A204.1 (cell line): ENCODE data around the gene STX8.

Experiments
- FAIRE-seq: peaks from 2 replicates; lab custom pipeline; 2012; peaks lifted over from hg19 to GRCh38; lab: Jason Lieb, UNC

The STX8 gene

DNA sequence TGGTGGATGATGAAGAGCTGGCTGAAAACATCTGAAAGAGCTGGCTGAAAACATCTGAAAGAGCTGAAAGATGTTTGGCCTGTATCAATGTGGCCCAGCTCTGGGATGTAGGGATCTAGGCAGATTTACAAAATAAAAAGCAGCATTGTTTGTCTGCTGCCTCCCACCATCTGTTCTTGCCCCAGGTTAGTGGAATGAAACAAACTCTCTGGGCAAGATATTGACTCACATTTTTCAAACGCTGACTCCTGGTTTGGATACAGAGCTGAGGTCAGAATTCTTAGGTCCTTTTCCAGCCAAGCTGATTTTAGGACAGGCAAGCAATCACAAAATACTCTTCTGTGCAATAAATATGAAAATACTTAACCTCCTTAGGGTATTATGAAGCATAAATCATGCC, 139.0 kb downstream of the STX8 start:
- FAIRE-seq = no peak

DNA sequence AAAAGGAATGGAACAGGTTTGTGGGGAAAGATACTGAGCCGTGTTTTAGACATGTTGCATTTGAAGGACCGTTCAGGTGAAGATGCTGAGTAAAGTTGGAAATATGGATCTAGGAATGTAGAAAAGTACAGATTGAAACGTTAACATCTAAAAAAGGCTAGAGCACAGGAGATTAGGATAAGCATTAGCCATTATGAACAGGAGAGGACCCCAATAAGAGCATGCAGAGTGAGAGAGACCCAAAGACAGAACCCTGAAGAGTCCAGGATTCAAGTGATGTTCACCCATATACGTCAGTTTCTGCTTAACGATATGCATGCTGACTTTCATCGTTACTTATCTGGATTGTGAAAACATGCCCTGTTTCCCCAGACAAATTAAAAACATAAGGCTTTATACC, 140.5 kb downstream of the STX8 start:
- FAIRE-seq = no peak

DNA sequence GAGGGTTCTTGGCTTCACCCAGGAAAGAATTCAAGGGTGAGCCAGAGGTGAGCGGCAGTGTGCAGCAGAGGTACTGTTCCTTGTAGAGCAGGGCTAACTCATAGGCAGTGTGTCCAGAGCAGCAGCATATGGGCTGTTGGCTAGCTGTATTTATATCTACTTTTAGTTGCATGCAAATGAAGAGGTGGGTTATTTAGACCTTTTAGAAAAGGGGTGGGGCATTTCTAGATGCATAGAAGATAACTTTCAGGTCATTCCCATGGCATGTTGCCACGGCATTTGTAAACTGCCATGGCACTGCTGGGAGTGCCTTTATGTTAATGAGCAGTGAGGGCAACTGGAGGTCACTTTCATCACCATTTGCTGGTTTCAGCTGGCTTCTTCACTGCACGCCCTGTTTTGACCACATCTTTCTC, 141.0 kb downstream of the STX8 start:
- FAIRE-seq = no peak

DNA sequence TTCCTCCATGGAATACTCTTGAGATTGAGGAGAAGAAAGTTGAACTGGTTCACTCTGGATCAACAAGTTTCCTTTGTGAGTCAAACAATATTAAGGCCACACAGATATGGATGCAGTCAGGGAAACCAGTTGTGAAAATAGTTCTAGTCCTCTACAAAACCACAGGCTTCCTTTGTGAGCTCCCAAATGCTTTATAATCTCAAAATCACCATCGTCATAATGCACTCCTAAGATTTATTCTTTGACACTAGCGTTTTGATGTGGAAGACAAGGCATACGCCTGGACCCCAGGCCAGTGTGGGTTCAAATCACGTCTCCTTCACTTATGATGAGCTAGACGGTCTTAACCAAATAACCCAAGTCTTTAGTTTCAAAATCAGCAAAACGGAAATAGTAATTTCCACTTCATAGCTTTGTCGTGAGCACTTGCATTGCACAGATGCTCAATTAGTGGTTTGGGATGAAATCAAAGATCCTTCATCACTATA, 142.6 kb downstream of the STX8 start:
- no peak for FAIRE-seq

DNA sequence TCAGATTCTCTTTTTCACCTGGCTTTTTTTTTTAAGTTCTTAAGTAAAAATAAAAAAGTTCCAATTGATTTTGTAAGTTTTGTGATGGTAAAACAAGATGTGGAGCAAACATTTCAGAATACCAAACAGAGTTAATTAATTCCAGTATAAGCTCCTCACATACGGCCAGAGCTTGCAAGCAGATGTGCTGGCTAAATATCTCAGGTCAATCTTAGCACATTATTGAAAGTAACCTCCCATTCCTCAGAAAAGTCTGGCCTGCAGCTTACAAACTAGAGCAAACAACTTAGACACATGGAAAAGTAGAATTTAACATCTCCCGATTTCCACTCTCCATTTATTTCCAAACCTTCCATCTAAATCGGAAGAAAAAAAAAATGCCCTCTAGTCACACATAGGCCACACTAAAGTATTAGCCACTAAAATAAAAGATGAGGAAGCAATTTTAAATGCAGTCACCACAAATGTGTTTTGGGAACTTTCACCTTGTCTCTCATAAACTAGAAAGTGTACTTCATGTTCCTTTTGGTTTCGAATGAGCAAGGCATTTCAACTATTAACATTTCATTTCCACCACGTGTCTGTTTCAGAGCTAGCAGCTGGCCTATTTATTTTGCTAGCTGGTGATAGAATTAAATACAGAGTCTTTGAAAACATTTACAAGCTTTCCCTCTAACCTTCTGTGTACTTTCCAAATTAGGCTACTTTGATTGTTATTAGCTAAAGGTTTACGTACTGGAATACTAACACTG, 143.3 kb downstream of the STX8 start:
- FAIRE-seq = no peak

DNA sequence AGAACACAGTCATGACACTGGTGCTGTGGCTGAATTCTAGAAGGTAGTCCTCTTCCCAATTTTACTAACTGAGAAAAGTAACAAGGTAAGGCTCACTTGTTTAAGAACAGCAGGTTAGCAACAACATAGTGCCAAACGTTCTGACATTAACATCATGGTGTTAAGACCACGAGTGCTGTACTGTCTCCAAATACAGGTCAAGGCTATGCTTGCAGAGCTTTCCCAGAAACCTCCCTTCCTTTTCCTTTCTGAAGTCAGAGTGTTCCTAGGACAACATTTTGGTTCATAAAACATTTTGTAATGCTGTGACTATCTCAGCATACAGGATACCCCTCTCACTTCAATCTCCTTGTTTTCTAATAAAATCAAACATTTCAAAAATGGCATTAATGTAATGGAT, 144.0 kb downstream of the STX8 start:
- FAIRE-seq = no peak

DNA sequence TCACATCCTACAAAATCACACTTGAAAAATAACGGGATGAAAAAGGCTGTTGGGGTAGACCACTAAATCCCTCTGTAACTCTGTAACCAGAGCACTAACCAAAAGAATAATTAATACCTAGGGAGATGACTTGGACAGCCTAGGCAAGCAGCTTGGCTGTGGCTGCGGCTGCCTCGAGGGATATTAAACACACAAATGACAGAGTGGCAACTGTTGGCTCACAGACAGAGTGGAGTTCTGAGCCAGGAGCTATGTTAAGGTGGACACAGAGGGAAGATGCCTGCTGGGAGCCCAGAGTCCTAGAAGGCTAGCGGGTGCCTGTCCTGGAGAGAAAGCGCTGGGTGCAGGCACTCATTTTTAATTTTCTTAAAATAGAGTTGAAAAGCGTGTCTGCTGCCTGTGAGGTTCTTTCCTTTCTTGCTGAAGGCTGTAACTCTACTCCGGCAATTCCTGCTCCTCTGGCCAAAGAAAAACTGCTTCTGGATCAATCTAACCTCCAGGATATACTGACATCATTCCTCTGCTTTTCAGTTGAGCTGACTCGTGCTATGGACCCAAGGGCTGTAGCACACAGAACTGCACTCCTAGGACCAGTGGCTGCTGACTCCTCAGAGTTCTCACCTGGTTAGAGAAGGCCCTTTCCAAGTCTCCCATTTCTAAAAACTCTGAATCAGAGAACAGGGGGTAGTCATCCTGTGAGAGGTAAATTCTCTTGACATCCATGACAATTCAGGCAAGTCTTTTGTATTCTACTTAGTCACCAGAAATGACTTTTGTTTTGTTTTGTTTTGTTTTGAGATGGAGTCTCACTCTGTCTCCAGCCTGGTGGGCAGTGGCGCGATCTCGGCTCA, 147.9 kb downstream of the STX8 start:
- FAIRE-seq = no peak

DNA sequence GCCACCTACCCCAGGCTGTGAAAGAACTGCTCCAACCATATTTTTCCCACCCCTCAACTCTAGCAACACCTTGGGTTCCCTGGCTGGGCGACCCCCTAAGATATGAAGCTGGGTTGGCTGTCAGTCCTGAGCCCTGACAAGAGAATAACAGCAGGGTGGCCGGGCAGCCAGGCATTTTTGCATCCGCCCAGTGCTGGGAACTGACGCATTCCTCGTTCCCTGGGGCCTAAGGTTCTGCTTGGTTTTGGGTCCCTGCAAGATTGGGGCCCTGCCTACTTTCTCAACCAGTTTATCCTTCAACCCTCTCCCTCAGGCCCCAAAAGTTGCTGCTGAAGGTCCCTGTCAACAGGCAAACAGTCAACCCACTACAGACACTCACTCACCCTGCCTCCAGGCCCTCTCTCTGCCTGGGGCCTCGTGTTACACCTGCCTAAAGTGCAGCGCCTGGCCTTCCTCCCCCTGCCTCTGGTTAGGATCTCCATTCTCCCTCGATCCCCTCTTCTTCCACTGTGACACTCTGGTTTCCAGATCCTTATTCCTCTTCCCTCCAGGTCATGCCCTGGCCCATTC, 151.5 kb downstream of the STX8 start:
- FAIRE-seq = no peak

DNA sequence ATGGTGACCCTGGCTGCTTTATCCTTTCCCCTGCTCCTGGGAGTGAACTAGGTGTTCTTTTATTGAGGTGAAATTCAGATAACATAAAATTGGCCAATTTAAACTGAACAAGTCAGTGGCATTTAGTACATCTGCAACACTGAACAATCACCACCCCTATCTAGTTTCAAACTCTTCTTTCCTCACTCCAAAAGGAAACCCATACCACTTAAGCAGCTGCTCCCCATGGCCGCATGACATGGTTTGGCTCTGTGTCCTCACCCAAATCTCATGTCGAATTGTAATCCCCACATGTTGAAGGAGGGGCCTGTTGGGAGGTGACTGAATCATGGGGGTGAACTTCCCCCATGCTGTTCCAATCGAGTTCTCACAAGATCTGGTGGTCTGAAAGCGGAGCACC, 154.1 kb downstream of the STX8 start:
- no peak for FAIRE-seq

DNA sequence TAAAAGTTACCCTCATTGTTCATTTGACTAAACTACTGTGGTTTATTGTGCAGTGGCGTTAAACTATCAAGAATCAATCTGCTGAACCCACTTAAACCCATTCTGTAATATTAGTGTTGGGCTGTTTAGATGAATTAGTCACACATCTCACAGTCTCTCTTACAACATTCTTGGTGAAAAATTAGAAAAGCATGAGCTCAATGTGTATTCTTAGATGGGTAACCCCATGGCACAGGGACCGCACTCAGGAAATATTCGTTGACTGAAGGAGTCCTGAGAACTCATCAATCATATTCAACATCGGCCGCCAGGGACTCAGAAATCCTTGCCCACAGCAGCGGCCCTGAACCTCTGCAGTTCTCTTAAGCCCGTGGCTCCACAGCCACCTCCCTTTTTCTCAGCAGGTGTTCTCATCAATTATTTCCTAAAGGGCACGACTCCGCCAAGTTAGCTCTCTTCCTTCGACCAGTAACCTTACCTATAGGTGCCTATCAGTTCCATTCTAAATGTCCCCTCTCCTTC, 155.6 kb downstream of the STX8 start:
- no peak for FAIRE-seq

DNA sequence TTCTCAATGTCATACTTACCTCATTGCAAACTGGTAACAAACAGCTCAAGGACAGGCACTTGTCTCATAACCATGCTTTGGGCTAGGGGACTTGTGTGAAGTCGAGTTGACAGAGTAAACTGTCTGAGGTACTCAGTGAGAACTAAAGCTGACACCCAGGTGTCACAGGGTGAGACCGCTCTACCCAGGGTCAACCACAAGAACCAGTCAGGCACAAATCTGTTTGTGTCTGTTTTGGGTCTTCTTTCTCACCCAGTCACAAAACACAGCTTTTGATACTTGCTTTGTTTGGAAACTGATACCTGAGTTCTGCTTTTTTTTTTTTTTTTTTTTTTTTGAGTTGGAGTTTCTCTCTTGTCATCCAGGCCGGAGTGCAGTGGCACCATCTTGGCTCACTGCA, 161.1 kb downstream of the STX8 start:
- no peak for FAIRE-seq

DNA sequence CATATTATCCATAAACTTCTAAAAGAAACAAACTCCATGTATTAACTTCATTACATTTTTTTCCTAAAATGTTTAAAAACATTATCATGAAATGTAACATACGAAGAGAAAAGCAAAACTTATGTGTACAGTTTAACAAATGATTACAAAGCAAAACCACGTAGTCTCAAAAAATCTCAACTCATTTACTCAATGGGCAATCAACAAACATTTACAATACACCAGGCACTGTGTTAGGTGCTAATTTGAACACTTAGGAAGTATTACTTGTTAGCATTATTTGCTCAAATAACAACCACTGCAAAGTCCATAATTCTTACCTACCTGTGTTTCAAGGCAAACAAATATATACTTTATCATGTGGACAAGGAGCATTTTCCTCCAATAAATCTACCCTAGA, 164.9 kb downstream of the STX8 start:
- FAIRE-seq = no peak

DNA sequence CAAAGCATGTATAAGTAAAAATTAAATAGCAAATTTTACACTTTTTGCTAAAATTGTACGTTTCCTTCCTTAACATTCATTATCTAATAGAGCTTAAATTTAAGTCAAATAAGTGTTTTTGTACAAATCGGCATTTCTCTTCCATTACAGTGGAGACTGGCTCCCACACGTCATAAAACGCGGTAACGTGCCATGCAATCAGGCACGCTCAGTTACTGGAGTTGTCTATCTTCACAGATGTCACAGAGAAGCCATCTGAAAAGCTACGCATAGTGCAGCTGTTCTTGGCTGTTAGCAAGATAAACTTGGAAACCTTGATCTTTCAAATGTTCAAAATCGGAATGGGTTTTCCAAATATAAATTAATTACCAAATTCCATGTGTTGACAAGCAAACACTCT, 165.3 kb downstream of the STX8 start:
- no peak for FAIRE-seq

DNA sequence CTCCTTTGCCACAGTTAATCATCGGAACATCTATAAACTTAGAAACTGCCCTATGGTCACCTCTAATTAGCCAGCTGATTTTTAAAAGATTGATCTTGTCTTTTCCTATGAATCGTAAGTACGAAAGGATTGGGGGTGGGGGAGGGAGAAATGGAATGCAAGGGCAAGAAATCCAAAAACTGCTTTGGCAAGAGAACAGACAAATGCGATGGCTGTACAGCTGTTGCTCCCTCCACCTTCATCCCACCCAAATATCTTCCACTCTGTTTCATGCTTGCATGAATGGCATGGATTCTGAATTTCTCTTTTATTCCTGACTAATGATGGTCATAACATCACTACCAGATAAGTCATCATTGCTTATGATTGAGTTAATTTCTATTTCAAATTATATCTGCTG, 165.7 kb downstream of the STX8 start:
- no peak for FAIRE-seq

DNA sequence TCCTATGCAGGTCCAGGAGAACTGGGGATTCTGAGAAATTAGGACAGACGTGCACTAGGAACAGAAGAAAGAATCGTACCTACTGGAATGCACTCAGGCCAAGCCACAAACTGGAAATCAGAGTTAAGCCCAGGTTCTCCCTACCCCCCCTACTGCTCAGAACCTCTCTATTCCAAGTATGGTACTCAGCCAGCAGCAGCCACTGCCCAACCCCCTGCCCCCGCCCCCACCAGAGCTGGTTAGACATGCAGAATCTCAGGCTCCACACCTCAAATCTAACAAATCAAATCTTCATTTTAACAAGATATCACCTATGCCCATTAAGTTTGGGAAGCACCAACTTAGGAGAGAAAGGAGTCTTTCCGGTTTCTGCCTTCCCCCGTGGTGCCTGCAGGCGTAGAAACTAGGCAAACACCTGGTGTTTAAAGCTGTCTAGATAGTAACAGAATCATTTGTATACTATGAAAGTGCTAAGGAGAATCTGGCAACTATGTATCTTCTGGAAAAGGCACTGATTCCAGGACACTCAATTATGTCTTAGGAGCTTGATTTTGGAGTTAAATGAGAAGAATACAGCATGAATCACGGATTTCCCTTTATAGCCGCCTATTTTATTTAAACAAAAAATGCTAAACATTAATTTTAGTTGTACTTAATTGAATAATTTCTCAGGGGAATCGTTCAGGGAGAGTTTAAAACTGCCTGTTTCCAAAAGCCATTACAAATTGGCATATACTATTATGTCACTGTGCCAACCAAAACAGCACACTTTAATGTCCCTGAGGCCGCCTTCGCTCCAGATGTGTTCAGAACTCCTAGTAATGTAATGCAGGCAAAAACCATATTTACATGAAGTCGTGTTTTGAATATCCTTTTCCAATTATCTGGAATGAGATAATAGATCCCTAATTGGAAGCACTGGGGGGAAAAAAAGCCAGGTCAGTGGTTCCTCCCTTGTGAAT, 166.5 kb downstream of the STX8 start:
- no peak for FAIRE-seq

DNA sequence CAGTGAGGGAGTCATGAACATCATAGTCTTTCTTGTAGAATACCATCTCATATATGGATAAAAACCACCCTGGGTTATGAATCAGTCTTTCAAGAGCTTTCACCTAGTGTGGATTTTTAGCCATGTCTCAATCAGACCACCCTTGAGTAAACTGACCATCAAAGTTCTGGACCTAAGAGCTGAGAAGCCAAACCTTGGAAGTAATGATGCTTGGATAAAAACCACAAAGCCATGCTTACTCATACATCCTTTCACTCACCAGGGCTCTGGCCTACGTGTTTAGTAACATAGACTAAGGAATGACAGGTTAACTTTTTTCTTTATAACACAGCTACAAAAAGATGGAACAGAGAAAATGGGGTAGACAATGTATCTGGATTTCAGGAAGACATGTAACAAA, 167.2 kb downstream of the STX8 start:
- no peak for FAIRE-seq

DNA sequence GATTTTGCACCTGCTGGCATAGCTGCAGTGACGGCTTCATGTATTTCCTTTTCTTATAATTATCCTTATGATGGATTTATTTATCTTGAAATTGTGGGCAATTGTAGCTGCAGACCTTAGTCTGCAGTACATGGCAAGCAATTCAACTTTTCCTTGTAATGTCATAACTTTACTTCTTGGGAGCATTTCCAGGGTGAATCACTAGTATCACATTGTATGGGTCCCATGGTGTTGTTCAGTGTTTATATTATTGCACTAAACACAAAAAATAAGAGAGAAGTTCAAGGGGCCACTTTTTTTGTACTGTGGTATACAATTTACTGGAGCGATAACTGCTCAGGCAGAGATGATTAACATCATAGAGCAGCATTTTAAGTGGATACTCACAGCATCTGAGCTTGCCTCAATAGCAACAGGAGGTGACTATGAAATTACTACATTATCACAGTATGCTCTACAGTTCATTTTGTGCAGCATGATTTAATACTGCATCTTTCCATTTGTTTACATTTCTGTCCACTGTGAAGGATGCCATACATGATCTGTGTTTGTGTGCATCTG, 169.5 kb downstream of the STX8 start:
- FAIRE-seq = no peak

DNA sequence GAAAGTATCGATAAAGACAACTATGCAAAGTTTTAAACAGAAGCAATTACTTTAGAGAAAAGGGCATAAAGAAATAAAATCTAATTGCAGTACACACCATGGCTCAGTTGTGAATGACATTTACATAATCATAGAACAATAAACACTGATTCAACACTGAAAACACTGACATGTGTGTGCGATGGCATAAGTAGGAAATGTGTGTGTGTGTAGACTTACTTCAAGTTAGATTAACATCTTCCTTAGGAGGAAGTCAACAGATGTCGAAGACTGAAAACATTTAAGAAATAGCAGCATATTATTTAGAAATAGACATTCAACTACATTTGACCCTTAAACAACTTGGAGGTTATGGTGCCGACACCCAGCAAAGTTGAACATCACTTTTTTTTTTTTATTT, 172.4 kb downstream of the STX8 start:
- FAIRE-seq = no peak

DNA sequence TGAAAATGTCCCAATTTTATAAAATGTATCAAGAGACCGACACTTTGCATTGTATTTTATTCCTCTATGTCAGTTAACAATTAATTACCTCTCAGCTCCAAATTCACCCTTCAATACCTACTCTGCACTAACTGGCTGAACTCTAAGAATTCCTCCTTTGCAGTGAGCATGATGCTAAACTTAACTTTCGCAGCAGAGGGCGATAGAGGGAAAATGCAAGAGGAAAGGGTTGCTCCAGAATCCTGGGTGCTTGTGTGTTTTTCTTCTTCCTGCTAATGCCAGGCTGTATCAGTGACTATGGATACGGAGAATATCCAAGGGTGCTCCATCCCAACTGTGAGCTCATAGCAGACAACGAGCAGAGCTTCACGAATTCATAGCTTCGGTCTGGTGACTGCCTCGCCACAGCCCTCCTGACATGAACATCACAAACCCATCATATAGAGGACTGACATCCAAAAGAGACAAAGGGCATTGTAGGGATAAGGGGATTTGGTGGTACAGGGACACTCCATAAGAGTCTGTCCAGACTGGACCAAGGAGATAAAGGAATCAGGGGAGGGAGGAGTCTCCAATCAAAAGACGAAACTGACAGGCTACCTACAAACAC, 172.9 kb downstream of the STX8 start:
- no peak for FAIRE-seq

DNA sequence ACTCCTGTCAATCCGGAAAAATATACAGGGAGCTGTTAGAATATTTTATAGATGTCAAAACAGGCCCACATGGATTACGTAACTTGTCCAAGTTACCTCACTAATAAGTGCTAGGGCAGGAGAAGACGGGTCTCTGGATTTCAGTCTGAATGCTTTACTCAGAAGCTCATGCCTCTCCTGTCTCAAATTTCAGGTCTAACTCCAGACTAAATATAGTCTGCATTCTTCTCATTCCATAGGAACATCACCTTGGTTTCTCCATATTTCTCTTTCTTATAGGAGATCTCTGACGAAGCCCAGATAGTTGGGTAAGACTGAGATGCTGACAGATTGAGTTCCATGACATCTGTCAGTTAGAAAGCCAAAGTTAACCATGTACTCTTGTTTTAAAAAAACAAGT, 174.2 kb downstream of the STX8 start:
- FAIRE-seq = no peak

DNA sequence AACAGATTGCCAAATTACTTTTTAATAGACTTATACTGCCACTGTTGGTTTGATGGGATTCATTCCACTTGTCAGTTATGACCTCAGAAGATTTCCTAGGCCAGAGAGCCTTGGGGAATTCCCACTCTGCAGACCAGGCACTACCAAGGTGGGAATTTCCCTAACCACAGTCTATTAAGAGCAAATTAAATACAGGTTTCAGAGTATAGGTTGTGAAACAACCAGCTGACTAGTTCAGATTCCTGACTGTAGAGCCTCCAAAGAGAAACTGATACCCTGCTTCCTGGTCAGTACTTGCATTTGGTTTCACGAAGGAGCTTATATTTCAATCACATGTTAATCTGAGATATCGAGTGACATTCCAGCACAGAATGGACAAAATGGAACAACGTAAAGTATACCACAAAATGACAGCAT, 186.5 kb downstream of the STX8 start:
- no peak for FAIRE-seq
